NB4 (cell line): ENCODE measurements around the gene PDX1.

Experiments used
- DNase-seq: peaks from one replicate; pipeline ENCODE4 v3.0.0; 2010; ENCODE audit warnings: low read depth
- H3K4me3 ChIP-seq: one replicate; pipeline ENCODE4 v1.5.1; 2011; ENCODE audit warnings: mild to moderate bottlenecking, low read depth, low read length, moderate library complexity
- CTCF ChIP-seq: IDR thresholded peaks from one replicate; pipeline ENCODE4 v1.5.1; 2012; ENCODE audit warnings: low read depth, low read length
- MAX ChIP-seq: IDR thresholded peaks from 2 replicates; pipeline ENCODE4 v1.6.1; 2011; ENCODE audit warnings: low read depth, low read length
- MYC ChIP-seq: IDR thresholded peaks from 2 replicates; pipeline ENCODE4 v1.6.1; 2011; ENCODE audit warnings: low read depth, low read length
- POLR2A ChIP-seq: IDR thresholded peaks from 2 replicates; pipeline ENCODE4 v1.6.1; 2011; ENCODE audit warnings: mild to moderate bottlenecking; ENCODE audit not compliant: insufficient read length; ENCODE audit errors: extremely low read depth

PDX1 gene

GRCh38 chr13:27973961-27974662 lies 54.3 kb downstream of the PDX1 start:
- TF ChIP-seq MAX (no peak), POLR2A (no peak), CTCF (no peak), MYC (no peak)
- DNase-seq, result no peak
- H3K4me3 ChIP-seq, result no peak overlapping the region
